Loucy (cell line): ENCODE measurements around the gene LIG1.

Source experiments
- EZH2phosphoT487 ChIP-seq: fragments of 200-600 bp; IDR thresholded peaks from 2 replicates; pipeline ENCODE4 v1.6.1; 2018; ENCODE audit warnings: antibody characterized with exemption, mild to moderate bottlenecking, moderate library complexity, borderline replicate concordance
- TF ChIP-seq, protein P1 (sequence below): fragments of 200-600 bp; sonication (generic); conservative IDR thresholded peaks from 2 replicates; pipeline ENCODE4 v1.5.1; 2014; ENCODE audit warnings: mild to moderate bottlenecking, antibody characterized with exemption, low read length

DNA sequence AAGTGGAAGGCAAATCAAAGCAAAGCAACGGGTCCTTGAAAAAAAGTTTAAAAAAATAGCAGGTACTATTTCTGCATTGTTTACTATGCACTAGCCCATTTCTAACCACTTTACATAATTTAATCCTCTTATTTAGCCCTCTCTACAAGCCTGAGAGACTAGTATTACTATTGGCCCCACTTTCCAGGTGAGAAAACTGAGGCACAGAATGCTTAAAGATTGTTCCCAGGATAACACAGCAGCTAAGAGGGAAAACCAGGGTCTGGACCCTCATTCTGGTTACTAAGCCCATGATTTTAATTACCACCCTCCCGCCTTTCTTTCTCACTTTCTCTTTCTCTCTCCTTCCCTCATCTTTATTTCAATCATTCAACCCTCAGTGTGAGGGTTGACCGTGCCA, 6.1 kb upstream of the LIG1 start:
- TF ChIP-seq, protein P1, sequence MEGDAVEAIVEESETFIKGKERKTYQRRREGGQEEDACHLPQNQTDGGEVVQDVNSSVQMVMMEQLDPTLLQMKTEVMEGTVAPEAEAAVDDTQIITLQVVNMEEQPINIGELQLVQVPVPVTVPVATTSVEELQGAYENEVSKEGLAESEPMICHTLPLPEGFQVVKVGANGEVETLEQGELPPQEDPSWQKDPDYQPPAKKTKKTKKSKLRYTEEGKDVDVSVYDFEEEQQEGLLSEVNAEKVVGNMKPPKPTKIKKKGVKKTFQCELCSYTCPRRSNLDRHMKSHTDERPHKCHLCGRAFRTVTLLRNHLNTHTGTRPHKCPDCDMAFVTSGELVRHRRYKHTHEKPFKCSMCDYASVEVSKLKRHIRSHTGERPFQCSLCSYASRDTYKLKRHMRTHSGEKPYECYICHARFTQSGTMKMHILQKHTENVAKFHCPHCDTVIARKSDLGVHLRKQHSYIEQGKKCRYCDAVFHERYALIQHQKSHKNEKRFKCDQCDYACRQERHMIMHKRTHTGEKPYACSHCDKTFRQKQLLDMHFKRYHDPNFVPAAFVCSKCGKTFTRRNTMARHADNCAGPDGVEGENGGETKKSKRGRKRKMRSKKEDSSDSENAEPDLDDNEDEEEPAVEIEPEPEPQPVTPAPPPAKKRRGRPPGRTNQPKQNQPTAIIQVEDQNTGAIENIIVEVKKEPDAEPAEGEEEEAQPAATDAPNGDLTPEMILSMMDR, result no peak
- no peak for TF ChIP-seq EZH2phosphoT487
